GM04504 (cell line): ENCODE data around the gene TAS2R40.
"Not testable (repeated sequence)": the region's sequence is repeated elsewhere in the genome, so short reads cannot be mapped to it uniquely, and the experiment has no call there.

Experiments used
- DNase-seq: peaks from one replicate; pipeline ENCODE4 v3.0.0-alpha.2; 2012; ENCODE audit warnings: low read depth

TAS2R40 gene

GRCh38 chr7:143250199-143250598 is 28.4 kb downstream of the TAS2R40 start:
- no peak for DNase-seq

- no peak for DNase-seq
Observed at GRCh38 chr7:143250822-143251221, 29.0 kb downstream of the TAS2R40 start.

DNA sequence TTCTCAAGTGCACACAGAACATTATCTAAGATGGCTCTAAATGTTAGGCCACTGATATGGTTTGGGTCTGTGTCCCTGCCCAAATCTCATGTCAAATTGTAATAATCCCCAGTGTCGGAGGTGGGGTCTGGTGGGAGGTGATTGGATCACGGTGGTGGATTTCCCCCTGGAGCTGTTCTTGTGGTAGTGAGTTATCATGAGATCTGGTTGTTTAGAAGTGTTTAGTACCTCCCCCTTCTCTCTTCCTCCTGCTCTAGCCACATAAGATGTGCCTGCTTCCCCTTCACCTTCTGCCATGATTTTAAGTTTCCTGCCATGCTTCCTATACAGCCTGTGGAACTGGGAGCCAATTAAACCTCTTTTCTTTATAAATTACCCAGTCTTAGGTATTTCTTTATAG is 30.2 kb downstream of the TAS2R40 start:
- DNase-seq: no peak

- DNase-seq: no peak
Observed at GRCh38 chr7:143255564-143255963, 33.7 kb downstream of the TAS2R40 start.

DNA sequence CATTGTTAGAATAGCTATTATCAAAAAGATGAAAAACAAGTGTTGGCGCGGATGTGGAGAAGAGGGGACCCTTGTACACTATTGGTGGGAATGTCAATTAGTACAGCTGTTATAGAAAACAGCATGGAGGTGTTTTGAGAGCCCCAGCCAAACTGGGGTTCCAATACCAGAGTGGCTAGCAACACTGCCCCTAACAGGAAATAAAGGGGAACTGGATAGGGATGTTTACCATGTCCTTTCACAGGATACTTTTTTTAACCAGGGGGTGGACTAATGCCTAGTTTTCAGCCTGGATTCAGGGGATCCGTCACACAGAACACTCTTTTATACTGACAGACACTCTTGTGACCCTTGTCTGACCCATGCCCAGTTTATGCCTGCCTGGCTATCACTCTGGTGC is 34.5 kb downstream of the TAS2R40 start:
- no peak for DNase-seq

DNA sequence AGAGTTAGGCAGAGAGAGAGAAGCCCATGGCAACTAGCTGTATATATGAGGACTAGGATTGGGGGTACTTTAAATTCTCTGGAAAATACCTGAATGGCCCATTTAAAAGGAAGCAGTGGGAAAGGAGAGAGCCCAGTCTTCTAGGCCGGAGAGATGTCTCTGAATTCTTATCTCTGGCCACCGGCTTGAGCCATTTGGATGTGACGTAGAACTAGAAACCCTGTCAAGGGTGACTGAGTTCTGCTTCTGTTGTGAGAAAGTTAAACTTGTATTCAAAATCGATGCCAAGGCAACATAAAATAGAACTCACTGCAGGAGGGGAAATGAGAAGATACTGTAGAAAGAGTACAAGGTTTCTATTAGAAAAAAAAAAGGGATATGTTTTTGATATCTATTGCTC is 35.1 kb downstream of the TAS2R40 start:
- DNase-seq: no peak

GRCh38 chr7:143257501-143257900 is 35.7 kb downstream of the TAS2R40 start:
- no peak for DNase-seq

DNA sequence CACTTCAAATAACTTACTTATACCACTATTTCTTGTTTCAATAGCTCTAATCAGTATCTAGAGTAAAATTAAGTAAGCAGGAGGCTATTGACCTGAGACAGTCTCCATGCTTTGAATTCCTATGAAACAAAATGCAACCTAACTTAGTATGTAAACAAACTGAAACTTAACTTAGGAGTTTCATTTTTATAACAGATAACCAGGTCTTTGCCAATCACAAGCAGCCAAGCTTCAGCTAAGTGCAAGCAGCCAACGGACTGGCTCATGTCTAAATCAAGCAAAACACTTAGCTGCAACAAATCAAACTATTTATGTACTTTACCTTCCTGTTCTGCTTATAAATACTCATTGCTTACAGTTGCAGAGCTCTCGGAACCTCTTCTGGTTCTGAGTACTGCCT is 37.0 kb downstream of the TAS2R40 start:
- no peak for DNase-seq

DNA sequence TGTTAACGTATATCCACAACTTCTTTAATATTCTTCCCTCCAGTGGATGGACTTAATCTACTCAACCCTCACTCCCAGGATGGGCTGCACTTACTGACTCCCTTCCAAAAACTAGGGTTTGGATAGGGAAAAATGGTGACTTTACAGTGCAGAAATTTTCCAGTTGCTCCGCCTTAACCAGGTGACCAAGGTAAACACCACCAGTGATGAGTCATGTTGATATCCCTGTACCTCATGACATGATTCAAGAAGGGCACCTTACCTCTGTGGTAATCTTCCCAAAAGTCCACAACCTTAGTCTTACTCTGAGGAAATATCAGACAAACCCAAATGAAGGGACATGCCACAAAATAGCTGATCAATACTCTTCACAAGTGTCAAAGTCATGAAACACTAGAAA is 37.9 kb downstream of the TAS2R40 start:
- no peak for DNase-seq

- no peak for DNase-seq
Observed at GRCh38 chr7:143261901-143262300, 40.1 kb downstream of the TAS2R40 start.

GRCh38 chr7:143263266-143264195 is 41.7 kb downstream of the TAS2R40 start, which contains the start of gene GSTK1:
Gene GSTK1 (plus strand): TSS chr7:143263441. CDS start chr7:143263514, 73 bp downstream.
- no peak for DNase-seq

DNA sequence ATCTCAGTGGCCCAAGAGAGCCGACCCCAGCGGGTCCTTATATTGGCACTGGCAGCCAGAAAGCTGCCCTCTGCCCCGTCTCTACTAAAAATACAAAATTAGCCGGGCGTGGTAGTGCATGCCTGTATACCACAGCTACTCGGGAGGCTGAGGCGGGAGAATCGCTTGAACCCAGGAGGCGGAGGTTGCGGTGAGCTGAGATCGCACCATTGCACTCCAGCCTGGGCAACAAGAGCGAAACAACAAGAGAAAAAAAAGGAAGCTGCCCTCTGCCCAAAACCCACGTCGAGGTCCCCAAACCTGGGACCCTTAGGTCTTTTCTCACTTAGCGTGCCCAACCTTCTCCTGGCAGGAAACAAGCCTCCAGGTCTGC is 42.3 kb downstream of the TAS2R40 start:
- DNase-seq: not testable (repeated sequence)

GRCh38 chr7:143265017-143265693 is 43.3 kb downstream of the TAS2R40 start:
- DNase-seq: no peak

DNA sequence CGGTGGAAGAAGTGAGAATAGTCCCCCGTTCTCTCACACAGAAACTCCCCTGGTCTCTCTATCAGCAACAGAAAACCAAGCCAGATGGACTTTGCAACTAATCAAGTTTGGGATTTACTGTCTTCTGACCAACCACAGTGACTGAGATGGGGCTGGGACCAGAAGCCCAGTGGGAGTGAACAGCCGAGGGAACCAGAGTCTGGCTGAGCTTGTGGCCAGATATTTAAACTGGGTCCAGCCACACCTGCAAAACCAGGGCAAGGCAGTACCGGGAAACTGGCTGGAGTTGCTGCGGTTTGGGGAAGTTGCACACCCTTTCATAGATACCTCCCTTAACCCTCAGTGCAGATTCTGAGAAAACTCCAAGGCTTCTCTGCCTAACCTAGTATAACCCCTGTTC is 47.4 kb downstream of the TAS2R40 start:
- no peak for DNase-seq

GRCh38 chr7:143271240-143271639 is 49.4 kb downstream of the TAS2R40 start:
- no peak for DNase-seq
